HepG2 (cell line): Measurements from ENCODE around the gene EPB41L5. TPM values are rescaled to one million over a fixed set of nuclear protein-coding genes. Genes with fewer than 3 reads are reported as not detected.

ENCODE experiments used
- ATAC-seq: fragments of 200-7000 bp; cut with Tn5 transposase; 3 replicates; pipeline ENCODE4 v1.9.1; 2020; ENCODE audit warnings: mild to moderate bottlenecking, moderate library complexity
- BruUV-seq: library from RNA; stranded (reverse); fragments of 400-500 nt; replicated peaks from 2 replicates; lab custom pipeline; 2021; lab: Mats Ljungman, UMichigan
- CTCF ChIA-PET: fragments of 300-600 bp; formaldehyde crosslinking; extraction: SDS; loops from one replicate; lab custom pipeline; 2021; ENCODE audit warnings: low total read pairs, inconsistent platforms, low intra/inter-chr PET ratio; lab: Yijun Ruan, JAX
- POLR2A ChIA-PET: fragments of 350-600 bp; sonication (Branson Sonifier 250); formaldehyde crosslinking; loops from one replicate; lab custom pipeline; 2020; ENCODE audit warnings: antibody characterized with exemption, inconsistent platforms; lab: Yijun Ruan, JAX
- DNase-seq: peaks from one replicate; pipeline ENCODE4 v3.0.0-alpha.2; 2015; ENCODE audit warnings: low spot score
- FAIRE-seq: peaks from 3 replicates; lab custom pipeline; 2011; peaks lifted over from hg19 to GRCh38; lab: Jason Lieb, UNC
- H2AFZ ChIP-seq: one replicate; pipeline ENCODE4 v1.6.1; 2011; ENCODE audit warnings: low read length, inconsistent platforms
- H3K27ac ChIP-seq: fragments of 300-600 bp; 3 replicates; pipeline ENCODE4 v1.8.0; 2011; ENCODE audit warnings: mixed run types, mild to moderate bottlenecking, mixed read lengths, low read length, inconsistent platforms; ENCODE audit not compliant: insufficient read depth; ENCODE audit errors: extremely low read length
- H3K27me3 ChIP-seq, 2 experiments: fragments of 200-600 bp in 1 of 2; 2 replicates in 1 of 2; 3 replicates in 1 of 2; pipeline versions ENCODE4 v1.6.0 to v1.8.0; 2011; ENCODE audit warnings: low read length in 2 of 2, mild to moderate bottlenecking in 2 of 2, moderate library complexity in 2 of 2, inconsistent platforms in 1 of 2; ENCODE audit not compliant: insufficient read depth in 2 of 2, control insufficient read depth in 1 of 2
- H3K36me3 ChIP-seq, 2 experiments: fragments of 200-600 bp in 1 of 2; replicated peaks in 1 of 2; 2 replicates in 1 of 2; 3 replicates in 1 of 2; pipeline versions ENCODE4 v1.5.1 to v1.8.0; 2011; ENCODE audit warnings: low read length in 2 of 2, inconsistent platforms in 1 of 2; ENCODE audit not compliant: insufficient read depth in 2 of 2, control insufficient read depth in 1 of 2
- H3K4me1 ChIP-seq: 2 replicates; pipeline ENCODE4 v1.5.1; 2012; ENCODE audit warnings: low read length, inconsistent platforms; ENCODE audit not compliant: insufficient read depth
- H3K4me2 ChIP-seq: 2 replicates; pipeline ENCODE4 v1.6.0; 2011; ENCODE audit warnings: low read depth, low read length, inconsistent platforms
- H3K4me3 ChIP-seq, 3 experiments: fragments of 200-600 bp in 1 of 3; sonication (generic), shearing (Covaris generic) in 1 of 3; replicated peaks in 1 of 3; 2 replicates each; pipeline ENCODE4 v1.5.1; 2011 to 2016; ENCODE audit warnings: low read length in 3 of 3, inconsistent platforms in 2 of 3, low read depth in 2 of 3, mild to moderate bottlenecking in 2 of 3, control low read depth in 1 of 3, mixed read lengths in 1 of 3; ENCODE audit not compliant: insufficient read depth in 1 of 3
- H3K79me2 ChIP-seq: one replicate; pipeline ENCODE4 v1.6.1; 2011; ENCODE audit warnings: low read length, inconsistent platforms; ENCODE audit not compliant: insufficient read depth
- H3K9ac ChIP-seq: 2 replicates; pipeline ENCODE4 v1.6.0; 2011; ENCODE audit warnings: mild to moderate bottlenecking, low read depth, low read length, inconsistent platforms; ENCODE audit not compliant: insufficient read depth
- H3K9me3 ChIP-seq: 2 replicates; pipeline ENCODE4 v1.5.1; 2012; ENCODE audit warnings: mild to moderate bottlenecking, low read length
- H4K20me1 ChIP-seq: 2 replicates; pipeline ENCODE4 v1.6.0; 2011; ENCODE audit warnings: inconsistent platforms, mild to moderate bottlenecking, low read length, moderate library complexity; ENCODE audit not compliant: insufficient read depth
- ADNP ChIP-seq: sonication (generic); formaldehyde crosslinking; IDR thresholded peaks from 2 replicates; pipeline ENCODE4 v1.4.0; 2020; ENCODE audit warnings: missing genetic modification reagents
- MLLT10 ChIP-seq: sonication (generic); formaldehyde crosslinking; IDR thresholded peaks from 2 replicates; pipeline ENCODE4 v1.4.0; 2020; ENCODE audit warnings: missing genetic modification reagents
- NCOR1 ChIP-seq: fragments of 200-600 bp; sonication (generic); IDR thresholded peaks from 2 replicates; pipeline ENCODE4 v1.7.0; 2017; ENCODE audit warnings: antibody characterized with exemption, low read length, borderline replicate concordance
- NR2C2 ChIP-seq: sonication (generic); formaldehyde crosslinking; IDR thresholded peaks from 2 replicates; pipeline ENCODE4 v1.4.0; 2020; ENCODE audit warnings: missing genetic modification reagents, mild to moderate bottlenecking, moderate library complexity, borderline replicate concordance
- PBX2 ChIP-seq: IDR thresholded peaks from 2 replicates; pipeline ENCODE4 v1.6.1; 2016; ENCODE audit warnings: control low read depth
- SMAD1 ChIP-seq: sonication (generic); formaldehyde crosslinking; IDR thresholded peaks from 2 replicates; pipeline ENCODE4 v1.4.0; 2020; ENCODE audit warnings: missing genetic modification reagents, low read depth, mild to moderate bottlenecking, borderline replicate concordance
- SP4 ChIP-seq: sonication (generic); formaldehyde crosslinking; IDR thresholded peaks from 2 replicates; pipeline ENCODE4 v1.8.1; 2023; ENCODE audit warnings: mild to moderate bottlenecking, missing genetic modification reagents
- ZMAT3 ChIP-seq: sonication (generic); formaldehyde crosslinking; conservative IDR thresholded peaks from 2 replicates; pipeline ENCODE4 v1.7.0; 2021; ENCODE audit warnings: missing genetic modification reagents
- ZNF225 ChIP-seq: sonication (generic); formaldehyde crosslinking; IDR thresholded peaks from 2 replicates; pipeline ENCODE4 v1.4.0; 2020; ENCODE audit warnings: mild to moderate bottlenecking, missing genetic modification reagents
- ZNF260 ChIP-seq: sonication (generic); formaldehyde crosslinking; IDR thresholded peaks from 2 replicates; pipeline ENCODE4 v1.4.0; 2020; ENCODE audit warnings: missing genetic modification reagents, low read depth, mild to moderate bottlenecking, borderline replicate concordance
- ZNF549 ChIP-seq: sonication (generic); formaldehyde crosslinking; IDR thresholded peaks from 2 replicates; pipeline ENCODE4 v1.5.0; 2020; ENCODE audit warnings: missing genetic modification reagents
- ZNF619 ChIP-seq: sonication (generic); formaldehyde crosslinking; IDR thresholded peaks from 2 replicates; pipeline ENCODE4 v1.4.0; 2020; ENCODE audit warnings: mild to moderate bottlenecking, missing genetic modification reagents
- ZNF761 ChIP-seq: sonication (generic); formaldehyde crosslinking; conservative IDR thresholded peaks from 2 replicates; pipeline ENCODE4 v1.4.0; 2020; ENCODE audit warnings: mild to moderate bottlenecking, missing genetic modification reagents
- WGBS: methylation state at CpG from one replicate; pipeline ENCODE4 v1.1.6; 2017; ENCODE audit warnings: low lambda C conversion rate; 5-methylcytosine and 5-hydroxymethylcytosine counted together
- in situ Hi-C: cut with HindIII; loops from 2 replicates; pipeline ENCODE4 v1.10.0; 2017; ENCODE audit warnings: low pct_unique_long_range_greater_than_20kb; ENCODE audit not compliant: extremely low pct_ligation_motif_present
- intact Hi-C: fragments of 100-400 bp; cut with micrococcal nuclease; formaldehyde crosslinking; loops from one replicate; pipeline ENCODE4 v1.10.0; 2022; ENCODE audit not compliant: unreplicated experiment
- polyA plus RNA-seq, 8 experiments: library from polyadenylated mRNA; depleted of rRNA in 3 of 8; stranded (reverse) in 7 of 8; unstranded in 1 of 8; fragments of >200 nt; fragmentation: Illumina TruSeq in 4 of 8; extraction: Trizol in 4 of 8; gene quantifications; 2 replicates each; pipeline versions ENCODE4 v1.2.1 to v1.2.3, GENCODE V29; 2011 to 2016; ENCODE audit warnings: low read depth in 4 of 8, missing spikeins in 1 of 8, mixed read lengths in 1 of 8; ENCODE audit not compliant: insufficient read depth in 1 of 8
- total RNA-seq, 5 experiments: library from RNA; depleted of rRNA; stranded (reverse); fragments of >200 nt; fragmentation: Illumina TruSeq; extraction: Trizol; gene quantifications; 2 replicates each; pipeline ENCODE4 v1.2.3, GENCODE V29; 2016; ENCODE audit warnings: low read depth in 1 of 5
- TF ChIP-seq, protein P1 (sequence below): sonication (generic); formaldehyde crosslinking; IDR thresholded peaks from 2 replicates; pipeline ENCODE4 v1.4.0; 2020; ENCODE audit warnings: mild to moderate bottlenecking, missing genetic modification reagents

The EPB41L5 gene
- total and polyA plus RNA-seq, 2 of the 13 experiments (the other 11 are each of a cell fraction or from before 2014, with no cell fraction given): 40.5 to 47.5 TPM

GRCh38 chr2:120179396-120179795 lies 166.5 kb downstream of the EPB41L5 start:
- intact Hi-C loops: loop anchor here (5.0 kb wide), 1 partner anchor 537 kb away; no protein-coding TSS in a partner anchor
- no peak for DNase-seq
- Histone ChIP-seq H3K79me2 (no peaks in the 10 kb centered on the region), H3K9me3 (no peaks in the 10 kb centered on the region), H3K27me3 (no peaks in the 10 kb centered on the region), H2AFZ (no peak overlapping the region), H3K9ac (no peak overlapping the region), H3K4me2 (no peak overlapping the region), H3K36me3 (peaks cover 5 to 28% of the 10 kb centered on the region in 2 experiments; a peak in 4 of 5 replicates), H4K20me1 (no peaks in the 10 kb centered on the region), H3K4me3 (no peak overlapping the region), H3K27ac (no peak overlapping the region), H3K4me1 (no peaks in the 10 kb centered on the region)
- ChIA-PET POLR2A (no interaction called here), CTCF (no interaction called here)
- 100% methylated on average over 3 of the region's 3 CpGs for WGBS
- BruUV-seq: no TSS peak
- TF ChIP-seq NR2C2 (CRISPR knock-in tag): no peak
- TF ChIP-seq ZNF619 (CRISPR knock-in tag): no peak
- TF ChIP-seq ZNF260: no peak
- no peak for TF ChIP-seq SP4 (CRISPR knock-in tag)
- TF ChIP-seq MLLT10: no peak
- TF ChIP-seq ZNF761 (CRISPR knock-in tag): no peak
- no peak for TF ChIP-seq NCOR1
- TF ChIP-seq ZMAT3 (CRISPR knock-in tag): no peak
- ATAC-seq: no peak
- FAIRE-seq: no peak
- in situ Hi-C loops: loop anchor here (10.0 kb wide), 1 partner anchor 475 kb away; no protein-coding TSS in a partner anchor

DNA sequence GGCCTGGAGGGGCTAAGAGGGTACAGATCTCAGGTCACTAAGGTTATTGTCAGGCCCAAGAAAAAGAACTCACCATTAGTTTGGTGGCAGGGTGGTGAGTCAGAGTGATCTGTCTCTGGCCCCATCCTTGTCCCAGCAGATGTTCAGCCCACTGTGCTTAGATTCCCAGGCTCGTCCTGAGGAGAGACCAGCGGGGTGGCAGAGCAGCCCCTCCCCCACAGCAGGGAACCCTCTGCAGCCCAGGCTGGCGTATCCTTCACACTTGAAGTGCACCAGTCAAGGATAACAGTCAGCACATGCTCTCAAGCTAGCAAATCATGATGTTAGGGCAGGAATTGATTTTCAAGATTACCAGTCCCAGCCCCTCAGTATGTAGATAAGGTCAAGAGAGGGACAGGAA lies 167.2 kb downstream of the EPB41L5 start:
- ATAC-seq: no peak
- TF ChIP-seq PBX2 (CRISPR knock-in tag): no peak
- TF ChIP-seq ZNF225 (CRISPR knock-in tag): no peak
- TF ChIP-seq, protein P1, sequence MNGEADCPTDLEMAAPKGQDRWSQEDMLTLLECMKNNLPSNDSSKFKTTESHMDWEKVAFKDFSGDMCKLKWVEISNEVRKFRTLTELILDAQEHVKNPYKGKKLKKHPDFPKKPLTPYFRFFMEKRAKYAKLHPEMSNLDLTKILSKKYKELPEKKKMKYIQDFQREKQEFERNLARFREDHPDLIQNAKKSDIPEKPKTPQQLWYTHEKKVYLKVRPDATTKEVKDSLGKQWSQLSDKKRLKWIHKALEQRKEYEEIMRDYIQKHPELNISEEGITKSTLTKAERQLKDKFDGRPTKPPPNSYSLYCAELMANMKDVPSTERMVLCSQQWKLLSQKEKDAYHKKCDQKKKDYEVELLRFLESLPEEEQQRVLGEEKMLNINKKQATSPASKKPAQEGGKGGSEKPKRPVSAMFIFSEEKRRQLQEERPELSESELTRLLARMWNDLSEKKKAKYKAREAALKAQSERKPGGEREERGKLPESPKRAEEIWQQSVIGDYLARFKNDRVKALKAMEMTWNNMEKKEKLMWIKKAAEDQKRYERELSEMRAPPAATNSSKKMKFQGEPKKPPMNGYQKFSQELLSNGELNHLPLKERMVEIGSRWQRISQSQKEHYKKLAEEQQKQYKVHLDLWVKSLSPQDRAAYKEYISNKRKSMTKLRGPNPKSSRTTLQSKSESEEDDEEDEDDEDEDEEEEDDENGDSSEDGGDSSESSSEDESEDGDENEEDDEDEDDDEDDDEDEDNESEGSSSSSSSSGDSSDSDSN (CRISPR knock-in tag): no peak
- TF ChIP-seq ZNF549 (CRISPR knock-in tag): no peak
- TF ChIP-seq SMAD1: no peak
- TF ChIP-seq ADNP: no peak

More for the DNA sequence above, 167.2 kb downstream of the EPB41L5 start:
- in situ Hi-C loops: no loop called here
- no peaks in the 10 kb centered on the region for H3K9me3 ChIP-seq
- no TSS peak for BruUV-seq
- H3K4me1 ChIP-seq: no peaks in the 10 kb centered on the region
- ChIA-PET CTCF (no interaction called here), POLR2A (no interaction called here)
- no peak overlapping the region for H3K27ac ChIP-seq
- WGBS: 100% methylated on average over 3 of the region's 3 CpGs
- peaks cover 3 to 28% of the 10 kb centered on the region in 2 experiments; a peak in 3 of 5 replicates for H3K36me3 ChIP-seq
- DNase-seq (no peak), FAIRE-seq (no peak)
- no peak overlapping the region for H2AFZ ChIP-seq
- H3K4me2 ChIP-seq: no peak overlapping the region
- no peaks in the 10 kb centered on the region for H3K79me2 ChIP-seq
- no peak overlapping the region for H3K4me3 ChIP-seq
- H3K9ac ChIP-seq: no peak overlapping the region
- intact Hi-C loops: no loop called here
- H3K27me3 ChIP-seq: no peaks in the 10 kb centered on the region
- H4K20me1 ChIP-seq: no peaks in the 10 kb centered on the region
